HG02642 (cell line): ENCODE results near the gene PARP12.

ENCODE experiments used
- ATAC-seq: cut with Tn5 transposase; IDR thresholded peaks from one replicate; pipeline ENCODE4 v1.9.1; 2021; ENCODE audit warnings: mild to moderate bottlenecking; ENCODE audit not compliant: unreplicated experiment, poor library complexity

Gene PARP12

GRCh38 chr7:139976055-139976837 lies 86.5 kb downstream of the PARP12 start:
- no peak for ATAC-seq

GRCh38 chr7:139974179-139974811 lies 88.5 kb downstream of the PARP12 start:
- ATAC-seq, result no peak
